ENCODE results near the gene RNF225.

DNA sequence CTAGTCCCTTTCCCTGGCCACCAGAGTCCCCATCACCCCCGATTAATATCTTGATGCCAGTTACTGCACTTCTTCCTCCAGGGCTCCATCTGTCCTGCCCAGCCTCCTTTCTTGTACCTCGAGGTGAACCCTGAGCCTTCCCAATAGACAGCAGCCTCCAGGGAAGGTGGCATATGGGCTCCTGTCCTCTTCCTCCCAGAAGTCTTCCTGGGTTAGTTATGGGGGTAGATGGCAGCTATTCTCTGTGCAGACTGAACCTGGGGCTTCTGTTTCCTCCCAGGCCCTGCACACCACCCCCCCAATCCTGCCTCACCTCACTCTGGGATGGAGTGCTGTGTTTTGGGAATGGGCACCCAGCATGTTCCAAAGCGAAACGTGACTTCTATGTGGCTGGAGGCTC, 2.6 kb downstream of the RNF225 start:
- no peak for TF ChIP-seq POLR2A (IDR thresholded peaks at IDR 0.05)
- TF ChIP-seq, protein P1, sequence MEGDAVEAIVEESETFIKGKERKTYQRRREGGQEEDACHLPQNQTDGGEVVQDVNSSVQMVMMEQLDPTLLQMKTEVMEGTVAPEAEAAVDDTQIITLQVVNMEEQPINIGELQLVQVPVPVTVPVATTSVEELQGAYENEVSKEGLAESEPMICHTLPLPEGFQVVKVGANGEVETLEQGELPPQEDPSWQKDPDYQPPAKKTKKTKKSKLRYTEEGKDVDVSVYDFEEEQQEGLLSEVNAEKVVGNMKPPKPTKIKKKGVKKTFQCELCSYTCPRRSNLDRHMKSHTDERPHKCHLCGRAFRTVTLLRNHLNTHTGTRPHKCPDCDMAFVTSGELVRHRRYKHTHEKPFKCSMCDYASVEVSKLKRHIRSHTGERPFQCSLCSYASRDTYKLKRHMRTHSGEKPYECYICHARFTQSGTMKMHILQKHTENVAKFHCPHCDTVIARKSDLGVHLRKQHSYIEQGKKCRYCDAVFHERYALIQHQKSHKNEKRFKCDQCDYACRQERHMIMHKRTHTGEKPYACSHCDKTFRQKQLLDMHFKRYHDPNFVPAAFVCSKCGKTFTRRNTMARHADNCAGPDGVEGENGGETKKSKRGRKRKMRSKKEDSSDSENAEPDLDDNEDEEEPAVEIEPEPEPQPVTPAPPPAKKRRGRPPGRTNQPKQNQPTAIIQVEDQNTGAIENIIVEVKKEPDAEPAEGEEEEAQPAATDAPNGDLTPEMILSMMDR (IDR thresholded peaks at IDR 0.05 in 4 of 5, conservative IDR thresholded peaks at IDR 0.05 in 1 of 5), result no peak
